Measurements from ENCODE around the gene PCMTD2. TPM values are rescaled to one million over a fixed set of nuclear protein-coding genes. Genes with fewer than 3 reads are reported as not detected.
A peak's percentile ranks its signal among the peaks of the same experiment; 100 is the strongest.

Gene PCMTD2
- total and polyA plus RNA-seq, 2 of the 13 experiments (the other 11 are each of a cell fraction or from before 2014, with no cell fraction given) = 47.0 to 76.9 TPM

DNA sequence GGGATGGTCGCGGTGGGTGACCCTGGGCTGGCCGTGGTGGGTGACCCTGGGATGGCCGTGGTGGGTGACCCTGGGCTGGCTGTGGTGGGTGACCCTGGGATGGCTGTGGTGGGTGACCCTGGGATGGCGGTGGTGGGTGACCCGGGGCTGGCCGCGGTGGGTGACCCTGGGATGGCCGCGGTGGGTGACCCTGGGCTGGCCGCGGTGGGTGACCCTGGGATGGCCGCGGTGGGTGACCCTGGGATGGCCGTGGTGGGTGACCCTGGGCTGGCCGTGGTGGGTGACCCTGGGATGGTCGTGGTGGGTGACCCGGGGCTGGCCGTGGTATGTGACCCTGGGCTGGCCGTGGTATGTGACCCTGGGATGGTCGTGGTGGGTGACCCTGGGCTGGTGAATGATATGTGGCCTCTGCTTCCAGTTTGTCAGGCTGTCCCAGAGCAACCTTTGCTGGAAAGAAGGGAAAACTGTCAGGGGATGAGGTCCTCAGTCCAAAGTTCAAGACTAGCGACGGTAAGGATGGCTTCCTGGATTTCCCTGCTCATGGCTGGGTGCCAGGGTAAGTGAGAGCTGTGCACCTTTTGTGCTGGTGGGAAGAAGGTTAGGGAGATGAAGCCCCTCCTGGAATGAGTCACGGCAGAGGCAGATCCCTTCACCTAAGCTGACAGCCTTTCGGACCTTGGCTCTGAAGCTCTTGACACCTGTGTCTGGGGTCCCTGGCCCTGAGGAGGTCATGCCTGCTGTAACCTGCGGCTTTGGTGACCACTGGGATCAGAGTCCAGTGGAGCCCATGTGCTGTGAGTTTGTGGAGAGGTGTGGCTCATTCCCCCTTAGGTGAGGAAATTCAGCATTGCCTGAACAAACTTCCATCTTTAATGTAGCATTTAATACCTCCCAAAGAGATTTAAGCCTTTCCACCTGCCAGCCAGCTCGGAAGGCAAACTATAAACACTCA lies 19.1 kb upstream of the PCMTD2 start (continued):
- TF ChIP-seq ZHX1 (CRISPR knock-in tag; IDR thresholded peaks at IDR 0.05; ENCODE audit: low read depth) = no peak
- TF ChIP-seq CAMTA2 (CRISPR knock-in tag; IDR thresholded peaks at IDR 0.05; ENCODE audit: borderline replicate concordance) = no peak
- no peak for TF ChIP-seq KMT2B (CRISPR knock-in tag; IDR thresholded peaks at IDR 0.05)
- no peak for TF ChIP-seq ZNF557 (CRISPR knock-in tag; IDR thresholded peaks at IDR 0.05)
- TF ChIP-seq CREM (IDR thresholded peaks at IDR 0.05) = peak; percentile 56; the same call in 1 of the 2 replicates
- no peak for TF ChIP-seq CREM (CRISPR knock-in tag; IDR thresholded peaks at IDR 0.05)
- TF ChIP-seq ZNF550 (CRISPR knock-in tag; IDR thresholded peaks at IDR 0.05; ENCODE audit: borderline replicate concordance) = peak; percentile 80; the same call in 1 of the 2 replicates
- no peak for TF ChIP-seq PAWR (CRISPR knock-in tag; IDR thresholded peaks at IDR 0.05; ENCODE audit: borderline replicate concordance)
- no peak for TF ChIP-seq PTBP1 (IDR thresholded peaks at IDR 0.05; ENCODE audit: low read depth, low read length, poor library complexity, severe bottlenecking)
- TF ChIP-seq MXD3 (CRISPR knock-in tag; IDR thresholded peaks at IDR 0.05) = no peak
- peak; percentile 95 for TF ChIP-seq PAXIP1 (CRISPR knock-in tag; conservative IDR thresholded peaks at IDR 0.05)
- peak; percentile 78 for TF ChIP-seq RNF2 (conservative IDR thresholded peaks at IDR 0.05; ENCODE audit: low read depth)
- peak; percentile 98 for TF ChIP-seq ZNF788 (CRISPR knock-in tag; IDR thresholded peaks at IDR 0.05; ENCODE audit: borderline replicate concordance)
- TF ChIP-seq ZBTB44 (CRISPR knock-in tag; IDR thresholded peaks at IDR 0.05) = no peak
- no peak for TF ChIP-seq JDP2 (CRISPR knock-in tag; IDR thresholded peaks at IDR 0.05; ENCODE audit: borderline replicate concordance)
- no peak for TF ChIP-seq ATF1 (CRISPR knock-in tag; IDR thresholded peaks at IDR 0.05)
- no peak for TF ChIP-seq POLR2AphosphoS5 (IDR thresholded peaks at IDR 0.05; ENCODE audit: low read depth, low read length)
- TF ChIP-seq ZNF777 (CRISPR knock-in tag; IDR thresholded peaks at IDR 0.05) = 0 out of 2 replicates have a peak, but pooled peaks have one; percentile 31
- TF ChIP-seq ZNF629 (CRISPR knock-in tag; conservative IDR thresholded peaks at IDR 0.05) = no peak; the same call in 1 of the 2 replicates
- TF ChIP-seq, protein P1, sequence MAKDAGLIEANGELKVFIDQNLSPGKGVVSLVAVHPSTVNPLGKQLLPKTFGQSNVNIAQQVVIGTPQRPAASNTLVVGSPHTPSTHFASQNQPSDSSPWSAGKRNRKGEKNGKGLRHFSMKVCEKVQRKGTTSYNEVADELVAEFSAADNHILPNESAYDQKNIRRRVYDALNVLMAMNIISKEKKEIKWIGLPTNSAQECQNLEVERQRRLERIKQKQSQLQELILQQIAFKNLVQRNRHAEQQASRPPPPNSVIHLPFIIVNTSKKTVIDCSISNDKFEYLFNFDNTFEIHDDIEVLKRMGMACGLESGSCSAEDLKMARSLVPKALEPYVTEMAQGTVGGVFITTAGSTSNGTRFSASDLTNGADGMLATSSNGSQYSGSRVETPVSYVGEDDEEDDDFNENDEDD (CRISPR knock-in tag; IDR thresholded peaks at IDR 0.05; ENCODE audit: borderline replicate concordance) = peak; percentile 64; the same call in 1 of the 2 replicates
